GM19351 (cell line): ENCODE measurements around the gene MUSK.
"Not testable (repeated sequence)": the region's sequence is repeated elsewhere in the genome, so short reads cannot be mapped to it uniquely, and the experiment has no call there.

Source experiments
- ATAC-seq: cut with Tn5 transposase; IDR thresholded peaks from one replicate; pipeline ENCODE4 v1.9.1; 2021; ENCODE audit warnings: mild to moderate bottlenecking, moderate library complexity; ENCODE audit not compliant: unreplicated experiment

The MUSK gene

GRCh38 chr9:110691002-110691549 lies 22.5 kb downstream of the MUSK start:
- ATAC-seq = no peak

DNA sequence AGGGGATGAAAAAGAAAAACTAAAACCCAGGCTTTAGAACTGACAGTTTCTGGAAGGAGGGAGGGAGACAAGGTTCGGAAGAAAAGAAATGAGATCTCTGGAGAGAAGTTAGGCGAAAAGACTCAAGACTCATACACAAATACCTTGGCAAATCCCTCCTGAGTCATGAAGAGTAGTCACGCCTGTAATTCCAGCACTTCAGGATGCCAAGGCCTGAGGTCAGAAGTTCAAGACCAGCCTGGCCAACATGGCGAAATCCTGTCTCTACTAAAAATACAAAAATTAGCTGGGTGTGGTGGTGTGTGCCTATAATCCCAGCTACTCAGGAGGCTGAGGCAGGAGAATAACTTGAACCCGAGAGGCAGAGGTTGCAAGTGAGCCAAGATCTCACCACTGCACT lies 27.3 kb downstream of the MUSK start:
- ATAC-seq = not testable (repeated sequence)

- ATAC-seq = no peak
Observed at GRCh38 chr9:110700953-110701352, 32.4 kb downstream of the MUSK start.

DNA sequence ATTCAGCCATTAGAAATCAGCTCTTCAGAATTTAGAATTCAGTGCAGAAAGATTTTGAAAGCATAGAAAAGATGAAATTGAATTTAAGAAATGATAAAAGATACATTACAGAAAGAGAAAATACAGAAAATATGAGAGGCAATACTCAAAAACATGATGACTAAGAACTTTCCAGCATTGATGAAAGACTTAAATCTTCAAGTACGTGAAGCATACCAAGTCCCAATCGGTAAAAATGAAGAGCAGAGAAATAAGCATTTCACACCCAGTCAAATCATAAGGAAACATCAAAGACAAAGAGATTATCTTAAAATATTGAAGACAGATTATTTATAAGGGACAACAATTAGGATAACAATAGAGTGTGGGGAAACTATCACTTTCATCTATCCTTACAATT lies 35.1 kb downstream of the MUSK start:
- ATAC-seq = no peak

DNA sequence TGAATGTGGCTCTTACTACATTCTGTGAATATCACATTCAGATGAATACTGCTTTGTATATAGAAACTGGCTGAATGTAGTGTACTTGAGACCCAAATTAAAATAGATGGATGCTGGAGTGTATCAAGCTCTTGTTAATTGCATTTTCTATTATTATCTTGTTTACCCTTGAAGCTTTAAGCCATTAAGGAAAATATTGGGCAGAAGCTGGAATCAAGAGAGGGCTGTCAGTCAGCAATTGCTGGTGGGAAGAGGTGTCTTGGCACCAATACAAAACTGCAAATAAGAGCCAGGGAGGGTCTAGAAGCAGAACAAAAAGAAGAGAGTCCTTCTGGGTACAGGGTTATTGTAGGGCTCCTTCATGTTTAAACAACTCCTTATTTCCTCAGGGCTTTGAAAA lies 38.8 kb downstream of the MUSK start:
- ATAC-seq = no peak

DNA sequence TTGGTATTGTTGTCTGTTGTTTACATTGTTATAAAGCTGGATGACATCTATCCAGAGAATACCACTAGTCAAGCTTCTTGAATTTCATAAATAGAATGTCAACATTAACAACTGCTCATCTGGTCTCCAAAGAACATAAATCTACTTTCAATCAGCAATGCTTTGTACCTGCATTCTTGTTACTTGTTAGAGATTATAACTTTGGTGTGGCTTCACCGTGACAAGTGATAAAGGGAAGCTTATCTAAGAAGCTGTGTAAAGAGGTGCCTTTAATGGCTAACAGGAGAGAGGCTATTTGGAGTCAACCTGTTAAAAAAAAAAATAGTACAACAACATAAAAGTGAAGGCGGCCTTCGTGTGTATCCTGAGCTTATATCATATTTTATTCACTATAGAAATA lies 41.8 kb downstream of the MUSK start:
- no peak for ATAC-seq

DNA sequence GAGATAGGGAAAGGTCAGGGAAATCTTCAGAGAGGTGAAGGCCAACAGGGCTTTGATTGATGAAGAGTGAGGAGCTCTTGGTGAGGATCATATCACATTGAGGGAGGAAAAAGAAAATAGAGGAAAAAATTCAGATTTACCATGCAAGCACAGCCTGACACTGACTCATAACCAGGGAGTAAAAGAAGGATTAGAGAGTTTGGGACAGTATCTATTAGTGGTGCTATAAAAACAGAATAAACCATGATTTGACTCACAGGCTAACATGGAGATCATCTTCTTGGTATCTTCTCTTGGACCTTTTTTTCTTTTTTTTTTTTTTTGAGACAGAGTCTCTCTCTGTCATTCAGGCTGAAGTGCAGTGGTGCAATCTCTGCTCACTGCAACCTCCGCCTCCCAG lies 44.4 kb downstream of the MUSK start:
- no peak for ATAC-seq

- ATAC-seq = no peak
Observed at GRCh38 chr9:110714314-110714713, 45.7 kb downstream of the MUSK start.

- ATAC-seq = no peak
Observed at GRCh38 chr9:110728058-110728457, 59.5 kb downstream of the MUSK start.

- no peak for ATAC-seq
Observed at GRCh38 chr9:110729641-110730040, 61.0 kb downstream of the MUSK start.

GRCh38 chr9:110731437-110732028 lies 62.9 kb downstream of the MUSK start:
- ATAC-seq = no peak

DNA sequence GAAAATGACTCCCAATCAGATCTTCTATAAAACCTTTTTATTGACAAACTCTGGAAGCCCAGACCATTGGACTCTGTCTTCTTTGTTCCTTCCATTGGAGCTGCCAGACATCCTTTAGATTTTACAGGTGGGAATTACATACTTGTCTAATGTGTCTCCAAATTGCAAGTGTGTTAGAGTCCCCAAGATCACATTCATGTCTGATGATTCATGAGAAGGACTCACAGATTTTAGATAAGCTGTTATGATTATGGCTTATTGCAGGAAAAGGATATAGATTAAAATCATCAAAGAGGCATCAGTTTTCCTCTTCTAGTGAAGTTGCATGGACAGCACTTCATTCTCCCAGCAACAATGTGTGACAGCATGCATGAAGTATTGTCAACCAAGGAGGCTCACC lies 70.4 kb downstream of the MUSK start:
- ATAC-seq = no peak

- no peak for ATAC-seq
Observed at GRCh38 chr9:110742741-110743371, 74.3 kb downstream of the MUSK start.

GRCh38 chr9:110744715-110745384 lies 76.3 kb downstream of the MUSK start:
- no peak for ATAC-seq

- ATAC-seq = no peak
Observed at GRCh38 chr9:110745676-110746075, 77.1 kb downstream of the MUSK start.

DNA sequence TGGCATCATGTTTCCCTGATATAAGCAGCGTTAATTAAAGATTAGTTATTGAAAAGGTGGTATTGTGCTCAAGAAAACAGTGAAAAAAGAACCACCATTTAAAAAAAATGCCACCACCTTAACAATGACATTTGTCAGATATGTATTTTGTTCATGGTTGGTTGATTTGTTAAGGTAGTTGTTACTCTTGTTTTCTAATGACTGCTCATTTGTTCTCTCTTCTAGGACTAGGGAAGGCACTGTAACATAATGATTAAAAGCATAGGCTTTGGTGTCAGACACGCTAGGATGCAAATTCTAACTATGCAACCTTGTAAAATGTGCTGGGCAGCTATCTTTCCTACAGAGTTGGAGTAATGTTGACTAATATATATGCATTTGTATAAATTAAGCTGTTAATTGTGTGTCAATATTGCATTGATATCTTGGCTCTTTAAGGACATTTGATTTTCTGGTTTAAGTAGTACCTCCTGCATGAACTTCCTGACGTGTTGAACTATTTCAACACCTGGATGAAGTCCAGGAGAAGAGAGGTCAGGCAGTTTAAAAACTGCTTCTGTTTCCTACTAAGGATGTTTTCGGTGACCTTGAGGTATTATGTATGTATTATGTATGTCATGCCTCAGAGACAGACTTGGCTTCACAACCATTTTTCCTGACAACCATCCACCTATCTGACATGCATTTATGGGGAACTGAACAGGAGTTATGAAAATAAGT lies 77.8 kb downstream of the MUSK start:
- no peak for ATAC-seq

- no peak for ATAC-seq
Observed at GRCh38 chr9:110748251-110748893, 79.8 kb downstream of the MUSK start.

DNA sequence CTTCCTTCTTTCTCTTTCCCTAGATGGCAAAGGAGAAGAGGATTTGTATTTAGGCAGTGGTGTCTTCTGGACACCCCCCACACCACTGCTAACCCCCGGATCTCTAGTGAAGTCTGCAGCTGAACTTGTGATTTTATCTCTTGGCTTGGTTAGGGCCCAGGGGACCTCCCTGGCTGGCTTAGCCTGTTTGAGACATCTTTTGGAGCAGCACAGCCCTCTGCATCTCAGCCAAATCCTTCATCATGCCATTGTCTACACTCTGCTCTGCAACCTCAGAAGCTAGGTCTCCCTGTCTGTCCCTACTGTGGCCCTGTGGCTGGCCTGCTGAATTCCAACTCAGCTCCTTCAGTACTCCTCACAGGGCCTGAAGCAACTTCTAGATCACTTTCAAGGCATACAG lies 81.7 kb downstream of the MUSK start:
- no peak for ATAC-seq

DNA sequence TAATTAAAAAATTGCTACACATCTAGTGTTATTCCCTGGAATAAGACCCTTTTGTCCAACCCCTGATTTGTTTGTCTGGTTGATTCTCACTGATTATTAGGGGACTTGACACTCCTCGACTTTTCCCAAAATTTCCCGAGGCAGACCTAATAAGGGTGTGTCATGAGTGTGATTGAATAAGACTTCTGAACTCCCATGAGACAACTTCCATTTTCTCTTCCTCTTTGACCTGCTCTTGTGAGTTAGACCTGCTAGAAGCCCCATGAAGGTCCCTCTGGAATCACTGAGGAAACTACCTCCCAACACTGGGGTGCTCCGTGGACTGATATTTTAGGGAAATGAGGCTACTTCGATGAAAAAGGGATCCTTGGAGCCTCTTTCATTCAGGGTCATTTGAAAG lies 83.4 kb downstream of the MUSK start:
- ATAC-seq = no peak

DNA sequence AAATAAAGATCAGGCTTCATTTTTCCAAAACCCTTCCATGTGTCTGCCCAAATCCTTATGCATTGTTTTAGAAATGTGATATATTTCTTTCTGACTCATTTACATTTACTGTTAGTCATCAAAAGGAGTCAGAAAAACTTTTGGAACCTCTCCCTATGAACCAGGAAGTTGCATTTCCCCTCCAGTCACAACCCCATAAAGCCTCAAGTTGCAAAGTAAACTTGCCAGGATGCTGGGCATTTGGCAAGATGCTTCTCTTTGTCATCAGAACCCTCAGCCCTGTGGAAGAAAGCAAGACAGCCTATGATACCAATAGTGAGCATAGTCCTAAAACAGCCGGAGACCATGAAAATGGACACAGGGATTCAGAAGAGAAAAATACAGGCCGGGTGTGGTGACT lies 84.2 kb downstream of the MUSK start:
- no peak for ATAC-seq

DNA sequence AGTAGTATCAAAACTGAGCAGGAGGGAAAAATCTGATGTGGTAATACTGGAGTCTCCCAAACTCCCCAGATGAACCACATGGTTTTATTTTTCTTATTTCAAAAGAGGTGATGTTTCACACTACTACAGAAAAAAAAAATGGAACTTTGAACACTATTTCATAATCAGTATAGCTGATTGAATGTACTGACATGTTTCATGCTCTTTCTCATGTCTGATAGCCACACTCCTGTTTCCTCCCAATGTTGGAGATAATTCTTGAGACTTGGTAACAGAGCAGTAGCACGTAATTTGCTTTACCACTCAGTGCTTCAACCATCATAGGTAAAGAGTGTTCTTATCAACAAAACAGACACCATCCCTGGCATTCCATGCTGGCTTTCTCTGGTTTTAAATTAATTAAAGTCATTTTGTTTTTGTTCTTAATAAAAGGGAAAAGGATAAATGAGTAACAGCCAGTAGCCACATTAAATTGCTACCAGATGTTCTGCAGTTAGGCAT lies 85.2 kb downstream of the MUSK start:
- ATAC-seq = no peak
